Endothelial cell of umbilical vein (primary cell): ENCODE measurements around the gene KRTCAP2. TPM values are rescaled to one million over a fixed set of nuclear protein-coding genes. Genes with fewer than 3 reads are reported as not detected.

Source experiments
- BruUV-seq: library from RNA; stranded (reverse); fragments of 400-500 nt; replicated peaks from 2 replicates; lab custom pipeline; 2021; lab: Mats Ljungman, UMichigan
- CTCF ChIA-PET: fragments of 300-600, 350-600 bp; sonication (Branson Sonifier 250); formaldehyde crosslinking; loops from one replicate; lab custom pipeline; 2021; ENCODE audit warnings: antibody characterized with exemption, inconsistent platforms; lab: Charles Lee
- POLR2A ChIA-PET: fragments of 300-600, 350-600 bp; sonication (Branson Sonifier 250); formaldehyde crosslinking; loops from one replicate; lab custom pipeline; 2021; ENCODE audit warnings: antibody characterized with exemption, inconsistent platforms; lab: Charles Lee
- DNase-seq: peaks from one replicate; pipeline ENCODE4 v3.0.0-alpha.2; 2011; ENCODE audit warnings: low read depth, low spot score
- FAIRE-seq: peaks from 2 replicates; lab custom pipeline; 2011; peaks lifted over from hg19 to GRCh38; lab: Jason Lieb, UNC
- H2AFZ ChIP-seq: 2 replicates; pipeline ENCODE4 v1.6.0; 2012; ENCODE audit warnings: low read depth, low read length, control low read depth, inconsistent platforms
- H3K27ac ChIP-seq: 2 replicates; pipeline ENCODE4 v1.5.1; 2011; ENCODE audit warnings: low read depth, mild to moderate bottlenecking, control low read depth, low read length, moderate library complexity; ENCODE audit not compliant: insufficient read depth
- H3K27me3 ChIP-seq, 2 experiments: 2 replicates each; pipeline versions ENCODE4 v1.6.0 to v1.6.1; 2011; ENCODE audit warnings: low read length in 2 of 2, mixed read lengths in 1 of 2; ENCODE audit not compliant: control insufficient read depth in 2 of 2, insufficient read depth in 2 of 2
- H3K36me3 ChIP-seq, 2 experiments: 2 replicates in 1 of 2; 3 replicates in 1 of 2; pipeline ENCODE4 v1.5.1; 2011; ENCODE audit warnings: low read length in 2 of 2, mild to moderate bottlenecking in 1 of 2, moderate library complexity in 1 of 2; ENCODE audit not compliant: control insufficient read depth in 2 of 2, insufficient read depth in 2 of 2; ENCODE audit errors: extremely low read depth in 1 of 2
- H3K4me1 ChIP-seq: 3 replicates; pipeline ENCODE4 v1.5.1; 2011; ENCODE audit warnings: mild to moderate bottlenecking, low read length; ENCODE audit not compliant: control insufficient read depth, insufficient read depth; ENCODE audit errors: extremely low read depth
- H3K4me2 ChIP-seq: 2 replicates; pipeline ENCODE4 v1.6.1; 2011; ENCODE audit warnings: low read length, control low read depth, mixed read lengths; ENCODE audit not compliant: insufficient read depth
- H3K4me3 ChIP-seq, 3 experiments: fragments of 200-600 bp in 1 of 3; sonication (generic), shearing (Covaris generic) in 1 of 3; replicated peaks in 1 of 3; 2 replicates each; pipeline ENCODE4 v1.5.1; 2011 to 2016; ENCODE audit warnings: control low read depth in 3 of 3, low read length in 3 of 3, mild to moderate bottlenecking in 2 of 3, inconsistent platforms in 1 of 3, low read depth in 1 of 3, moderate library complexity in 1 of 3; ENCODE audit not compliant: insufficient read depth in 1 of 3
- H3K79me2 ChIP-seq: 2 replicates; pipeline ENCODE4 v1.6.0; 2012; ENCODE audit warnings: low read length, inconsistent platforms; ENCODE audit not compliant: control insufficient read depth, insufficient read depth
- H3K9ac ChIP-seq: replicated peaks from 2 replicates; pipeline ENCODE3; 2011; ENCODE audit warnings: low read length, control low read depth; ENCODE audit not compliant: insufficient read depth; ENCODE audit errors: extremely low read depth
- H3K9me1 ChIP-seq: replicated peaks from 3 replicates; pipeline ENCODE4 v1.6.0; 2011; ENCODE audit warnings: mild to moderate bottlenecking, low read length; ENCODE audit not compliant: control insufficient read depth, insufficient read depth; ENCODE audit errors: extremely low read depth
- H3K9me3 ChIP-seq: replicated peaks from 2 replicates; pipeline ENCODE4 v1.5.1; 2012; ENCODE audit warnings: low read length, inconsistent platforms; ENCODE audit not compliant: control insufficient read depth, insufficient read depth
- H4K20me1 ChIP-seq: replicated peaks from 2 replicates; pipeline ENCODE3; 2011; ENCODE audit warnings: mild to moderate bottlenecking, low read length; ENCODE audit not compliant: control insufficient read depth, insufficient read depth; ENCODE audit errors: extremely low read depth
- CTCF ChIP-seq, 2 donors: IDR thresholded peaks; 1 replicate in 1 of 2; 2 replicates in 1 of 2; pipeline ENCODE4 v1.5.1; 2011; ENCODE audit warnings: low read length in 2 of 2, mild to moderate bottlenecking in 2 of 2, moderate library complexity in 2 of 2, control low read depth in 1 of 2, inconsistent platforms in 1 of 2, low read depth in 1 of 2; ENCODE audit not compliant: insufficient read depth in 1 of 2; ENCODE audit errors: extremely low read depth in 1 of 2
- EZH2 ChIP-seq: IDR thresholded peaks from 2 replicates; pipeline ENCODE4 v1.6.1; 2012; ENCODE audit warnings: borderline replicate concordance, low read depth, mild to moderate bottlenecking, moderate library complexity, low read length, inconsistent platforms; ENCODE audit not compliant: severe bottlenecking
- FOS ChIP-seq: IDR thresholded peaks from 2 replicates; pipeline ENCODE4 v1.6.1; 2011; ENCODE audit warnings: mild to moderate bottlenecking, low read length, moderate library complexity, borderline replicate concordance; ENCODE audit not compliant: insufficient read depth
- GATA2 ChIP-seq: IDR thresholded peaks from 2 replicates; pipeline ENCODE4 v1.7.0; 2011; ENCODE audit warnings: low read depth, mild to moderate bottlenecking, moderate library complexity, mixed read lengths, low read length; ENCODE audit not compliant: insufficient read length, insufficient read depth
- JUN ChIP-seq: IDR thresholded peaks from 2 replicates; pipeline ENCODE4 v1.6.1; 2011; ENCODE audit warnings: borderline replicate concordance, low read depth; ENCODE audit not compliant: insufficient read length, insufficient read depth
- MYC ChIP-seq: IDR thresholded peaks from one replicate; pipeline ENCODE4 v1.6.1; 2011; ENCODE audit warnings: mild to moderate bottlenecking, low read depth, low read length
- POLR2A ChIP-seq: IDR thresholded peaks from 2 replicates; pipeline ENCODE4 v1.6.1; 2012; ENCODE audit warnings: low read depth, mild to moderate bottlenecking, control low read depth, low read length
- POLR2AphosphoS5 ChIP-seq: IDR thresholded peaks from 2 replicates; pipeline ENCODE4 v1.6.1; 2012; ENCODE audit warnings: low read depth, mild to moderate bottlenecking, control low read depth, low read length, moderate library complexity; ENCODE audit not compliant: insufficient read depth
- dilution Hi-C: fragments of 300-500 bp; cut with MboI; formaldehyde crosslinking; loops from one replicate; pipeline ENCODE4 v1.15.0; 2019; ENCODE audit warnings: low sequenced_read_pairs; ENCODE audit not compliant: extremely low pct_ligation_motif_present
- intact Hi-C: fragments of 100-400 bp; cut with micrococcal nuclease; formaldehyde crosslinking; loops from one replicate; pipeline ENCODE4 v1.10.0; 2022
- polyA plus RNA-seq, 4 experiments: library from polyadenylated mRNA; depleted of rRNA in 3 of 4; stranded (reverse) in 3 of 4; unstranded in 1 of 4; fragments of >200 nt; gene quantifications; 2 replicates each; pipeline versions ENCODE4 v1.2.1 to v1.2.3, GENCODE V29; 2011 to 2012; ENCODE audit warnings: missing spikeins in 1 of 4
- total RNA-seq: library from RNA; stranded (reverse); gene quantifications from 2 replicates; pipeline ENCODE4 v1.2.3, GENCODE V29; 2021
- TF ChIP-seq, protein P1 (sequence below): IDR thresholded peaks from 2 replicates; pipeline ENCODE4 v1.6.1; 2011; ENCODE audit not compliant: insufficient read depth, insufficient read length

Gene KRTCAP2
- total and polyA plus RNA-seq, 2 donors (not counting 3 experiments of a cell fraction or from before 2014, with no cell fraction given): 207 to 362 TPM

DNA sequence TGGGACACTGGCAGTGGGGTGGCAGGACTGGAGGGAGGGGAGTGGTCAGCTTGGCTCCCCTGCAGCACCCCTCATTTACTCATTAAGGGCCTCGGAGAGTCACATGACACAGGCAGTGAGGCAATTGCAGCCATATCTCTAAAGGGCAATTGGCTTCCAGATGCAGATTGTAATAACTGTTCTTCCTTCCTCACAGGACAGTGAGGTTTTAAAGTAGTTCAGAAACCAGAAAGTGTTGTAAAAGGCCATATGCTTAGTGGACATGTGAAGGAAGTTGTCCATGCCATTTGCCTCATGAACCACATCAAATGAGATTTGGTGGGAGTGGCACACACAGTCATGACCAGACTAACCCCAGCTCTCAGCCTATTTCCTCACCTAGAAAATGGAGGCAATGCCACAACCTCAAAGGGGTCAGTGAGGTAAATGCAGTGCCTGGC lies 46.5 kb upstream of the KRTCAP2 start:
- H3K4me3 ChIP-seq: no peak overlapping the region
- no peaks in the 10 kb centered on the region for H3K9me3 ChIP-seq
- TF ChIP-seq POLR2A: no peak
- TF ChIP-seq POLR2AphosphoS5: no peak
- TF ChIP-seq GATA2: no peak
- no peak for TF ChIP-seq MYC
- no peak for TF ChIP-seq JUN
- TF ChIP-seq FOS: no peak
- TF ChIP-seq EZH2: no peak
- no peak for TF ChIP-seq CTCF (IDR thresholded peaks at IDR 0.05; ENCODE audit: extremely low read depth in 1 of 2, insufficient read depth in 1 of 2, low read depth in 1 of 2, low read length in 2 of 2)
- TF ChIP-seq, protein P1, sequence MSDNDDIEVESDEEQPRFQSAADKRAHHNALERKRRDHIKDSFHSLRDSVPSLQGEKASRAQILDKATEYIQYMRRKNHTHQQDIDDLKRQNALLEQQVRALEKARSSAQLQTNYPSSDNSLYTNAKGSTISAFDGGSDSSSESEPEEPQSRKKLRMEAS: no peak
- no peaks in the 10 kb centered on the region for H3K79me2 ChIP-seq
- no peak overlapping the region for H3K9ac ChIP-seq
- H3K27ac ChIP-seq: no peak overlapping the region
- ChIA-PET CTCF (interaction anchor here (1.0 to 1.7 kb wide), 2 partner anchors 12 to 47 kb away, joined by 3 to 7 read pairs; partner anchors contain the start of genes KRTCAP2 and THBS3), POLR2A (no interaction called here)
- BruUV-seq: no TSS peak
- intact Hi-C loops (no loop called here), dilution Hi-C loops (no loop called here)
- H4K20me1 ChIP-seq: no peaks in the 10 kb centered on the region
- no peak overlapping the region for H3K4me2 ChIP-seq
- DNase-seq (no peak), FAIRE-seq (no peak)
- peaks cover 5% of the 10 kb centered on the region for H3K4me1 ChIP-seq
- no peaks in the 10 kb centered on the region for H3K27me3 ChIP-seq
- peak overlapping the region; percentile 71 for H2AFZ ChIP-seq
- peaks cover 0 to 4% of the 10 kb centered on the region in 2 experiments for H3K36me3 ChIP-seq
- no peaks in the 10 kb centered on the region for H3K9me1 ChIP-seq
